ENCODE data around the gene SNRPA. TPM values are rescaled to one million over a fixed set of nuclear protein-coding genes. Genes with fewer than 3 reads are reported as not detected.
"Not testable (repeated sequence)": the region's sequence is repeated elsewhere in the genome, so short reads cannot be mapped to it uniquely, and the experiment has no call there.

The SNRPA gene
- total RNA-seq, 4 donors from 2014 or later: 52.8 to 92.7 (median 70.9) TPM

- TF ChIP-seq, protein P1, sequence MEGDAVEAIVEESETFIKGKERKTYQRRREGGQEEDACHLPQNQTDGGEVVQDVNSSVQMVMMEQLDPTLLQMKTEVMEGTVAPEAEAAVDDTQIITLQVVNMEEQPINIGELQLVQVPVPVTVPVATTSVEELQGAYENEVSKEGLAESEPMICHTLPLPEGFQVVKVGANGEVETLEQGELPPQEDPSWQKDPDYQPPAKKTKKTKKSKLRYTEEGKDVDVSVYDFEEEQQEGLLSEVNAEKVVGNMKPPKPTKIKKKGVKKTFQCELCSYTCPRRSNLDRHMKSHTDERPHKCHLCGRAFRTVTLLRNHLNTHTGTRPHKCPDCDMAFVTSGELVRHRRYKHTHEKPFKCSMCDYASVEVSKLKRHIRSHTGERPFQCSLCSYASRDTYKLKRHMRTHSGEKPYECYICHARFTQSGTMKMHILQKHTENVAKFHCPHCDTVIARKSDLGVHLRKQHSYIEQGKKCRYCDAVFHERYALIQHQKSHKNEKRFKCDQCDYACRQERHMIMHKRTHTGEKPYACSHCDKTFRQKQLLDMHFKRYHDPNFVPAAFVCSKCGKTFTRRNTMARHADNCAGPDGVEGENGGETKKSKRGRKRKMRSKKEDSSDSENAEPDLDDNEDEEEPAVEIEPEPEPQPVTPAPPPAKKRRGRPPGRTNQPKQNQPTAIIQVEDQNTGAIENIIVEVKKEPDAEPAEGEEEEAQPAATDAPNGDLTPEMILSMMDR (IDR thresholded peaks at IDR 0.05): no peak
- no peak for TF ChIP-seq POLR2A (IDR thresholded peaks at IDR 0.05)
- no peak for TF ChIP-seq EP300 (IDR thresholded peaks at IDR 0.05)
- no peaks in the 10 kb centered on the region for H3K27me3 ChIP-seq
- H3K9me3 ChIP-seq: no peaks in the 10 kb centered on the region
- H3K4me3 ChIP-seq: peak overlapping the region in 2 of 4 donors; percentile 75 to 81
- H3K4me1 ChIP-seq: peaks cover 0 to 64% (median 40%) of the 10 kb centered on the region in 4 donors
- peak overlapping the region; percentile 92 to 99 (median 94) for H3K27ac ChIP-seq
- WGBS, 2 donors: 45 to 58% methylated on average over 9 of the region's 9 CpGs
- no peak for DNase-seq (ENCODE audit: low spot score in 2 of 2)
- H3K36me3 ChIP-seq: peaks cover 3 to 45% (median 13%) of the 10 kb centered on the region in 3 donors
These were observed 28.9 kb upstream of the SNRPA start for GRCh38 chr19:40721936-40722661.

- Histone ChIP-seq H3K27ac (peak overlapping the region in 2 of 4 donors; percentile 1 to 77), H3K27me3 (no peaks in the 10 kb centered on the region), H3K36me3 (peaks cover 3 to 62% (median 27%) of the 10 kb centered on the region in 3 donors), H3K9me3 (peaks cover 0 to 3% (median 0%) of the 10 kb centered on the region in 4 donors), H3K4me3 (no peak overlapping the region), H3K4me1 (peaks cover 0 to 64% (median 40%) of the 10 kb centered on the region in 4 donors)
- TF ChIP-seq EP300 (IDR thresholded peaks at IDR 0.05) (no peak), POLR2A (IDR thresholded peaks at IDR 0.05) (no peak)
- TF ChIP-seq, protein P1 (IDR thresholded peaks at IDR 0.05): no peak
- no peak for DNase-seq (ENCODE audit: low spot score in 2 of 2)
- WGBS, 2 donors: 84 to 93% methylated on average over 5 of the region's 5 CpGs
These were observed 27.2 kb upstream of the SNRPA start for GRCh38 chr19:40723661-40724254.

DNA sequence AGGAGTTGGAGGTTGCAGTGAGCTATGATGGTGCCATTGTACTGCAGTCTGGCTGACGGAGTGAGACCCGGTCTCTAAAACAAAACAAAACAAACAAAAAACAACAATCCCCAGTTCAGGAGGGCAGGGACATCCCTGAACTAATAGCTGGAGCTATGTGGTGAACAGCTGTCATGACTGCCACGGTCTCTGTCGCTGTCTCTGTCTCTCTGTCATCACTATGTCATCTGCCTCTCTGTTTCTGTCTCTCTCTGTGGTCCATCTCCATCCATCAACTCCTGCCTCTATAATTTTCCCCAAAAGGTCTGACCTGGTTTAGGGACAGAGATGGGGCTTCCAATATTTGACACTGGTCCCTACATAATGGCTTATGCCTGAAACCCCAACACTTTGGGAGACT, 26.7 kb upstream of the SNRPA start:
- TF ChIP-seq, protein P1 (IDR thresholded peaks at IDR 0.05): no peak
- TF ChIP-seq POLR2A (IDR thresholded peaks at IDR 0.05): no peak
- no peak for TF ChIP-seq EP300 (IDR thresholded peaks at IDR 0.05)
- H3K36me3 ChIP-seq: peaks cover 3 to 67% (median 32%) of the 10 kb centered on the region in 3 donors
- WGBS, 2 donors: 80 to 91% methylated on average over 4 of the region's 4 CpGs
- DNase-seq (ENCODE audit: low spot score in 2 of 2): no peak
- peaks cover 0 to 3% (median 0%) of the 10 kb centered on the region in 4 donors for H3K9me3 ChIP-seq
- H3K27ac ChIP-seq: peak overlapping the region in 2 of 4 donors; percentile 52 to 77
- peaks cover 0 to 64% (median 40%) of the 10 kb centered on the region in 4 donors for H3K4me1 ChIP-seq
- H3K4me3 ChIP-seq: no peak overlapping the region
- no peaks in the 10 kb centered on the region for H3K27me3 ChIP-seq

- H3K36me3 ChIP-seq: peaks cover 3 to 73% (median 37%) of the 10 kb centered on the region in 3 donors
- no peak for DNase-seq (ENCODE audit: low spot score in 2 of 2)
- no peak overlapping the region for H3K4me3 ChIP-seq
- no peaks in the 10 kb centered on the region for H3K27me3 ChIP-seq
- TF ChIP-seq EP300 (IDR thresholded peaks at IDR 0.05) (no peak), POLR2A (IDR thresholded peaks at IDR 0.05) (no peak)
- TF ChIP-seq, protein P1 (IDR thresholded peaks at IDR 0.05): no peak
- peaks cover 0 to 59% (median 39%) of the 10 kb centered on the region in 4 donors for H3K4me1 ChIP-seq
- WGBS, 2 donors: 74 to 84% methylated on average over 3 of the region's 3 CpGs
- peaks cover 0 to 3% (median 0%) of the 10 kb centered on the region in 4 donors for H3K9me3 ChIP-seq
- peak overlapping the region in 3 of 4 donors; percentile 3 to 77 (median 52) for H3K27ac ChIP-seq
These were observed 26.1 kb upstream of the SNRPA start for GRCh38 chr19:40724855-40725254.

DNA sequence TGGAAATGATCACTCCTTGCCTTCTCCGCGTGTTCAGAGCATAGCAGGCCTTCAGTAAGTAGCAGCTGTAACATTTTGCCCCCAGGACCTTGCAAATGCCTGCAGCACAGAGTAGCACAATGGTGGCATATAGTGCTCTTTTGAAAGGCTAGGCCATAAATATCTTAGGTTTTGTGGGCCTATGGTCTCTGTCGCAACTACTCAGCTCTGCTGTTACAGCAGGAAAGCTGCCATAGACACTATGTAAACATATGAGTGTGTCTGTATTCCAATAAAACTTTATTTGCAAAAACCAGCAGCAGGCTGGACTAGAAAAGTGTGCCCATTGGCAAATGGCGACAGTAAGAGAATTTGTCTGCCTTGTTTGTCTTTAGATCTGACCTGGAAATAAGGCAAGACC, 24.7 kb upstream of the SNRPA start:
- TF ChIP-seq, protein P1 (IDR thresholded peaks at IDR 0.05): no peak
- TF ChIP-seq POLR2A (IDR thresholded peaks at IDR 0.05) (no peak), EP300 (IDR thresholded peaks at IDR 0.05) (no peak)
- no peak for DNase-seq (ENCODE audit: low spot score in 2 of 2)
- 69 to 75% methylated on average over 4 of the region's 4 CpGs for WGBS, 2 donors
- Histone ChIP-seq H3K27me3 (no peaks in the 10 kb centered on the region), H3K9me3 (peaks cover 0 to 3% (median 0%) of the 10 kb centered on the region in 4 donors), H3K27ac (peak overlapping the region in 2 of 4 donors; percentile 52 to 77), H3K36me3 (peaks cover 6 to 87% (median 50%) of the 10 kb centered on the region in 3 donors), H3K4me1 (peaks cover 0 to 47% (median 33%) of the 10 kb centered on the region in 4 donors), H3K4me3 (no peak overlapping the region)

DNA sequence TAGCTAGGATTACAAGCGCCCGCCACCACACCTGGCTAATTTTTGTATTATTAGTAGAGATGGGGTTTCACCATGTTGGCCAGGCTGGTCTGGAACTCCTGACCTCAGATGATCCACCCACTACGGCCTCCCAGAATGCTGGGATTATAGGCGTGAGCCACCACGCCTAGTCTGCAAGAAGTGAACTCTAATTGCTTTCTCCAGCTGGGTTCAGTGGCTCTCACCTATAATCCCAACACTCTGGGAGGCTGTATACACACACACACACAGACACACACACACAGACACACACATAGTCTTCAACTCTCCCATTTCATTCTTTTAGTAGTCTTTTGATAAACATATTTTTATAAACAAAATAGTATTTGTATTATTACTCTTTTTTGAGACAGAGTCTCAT, 20.9 kb upstream of the SNRPA start:
- Histone ChIP-seq H3K36me3 (peaks cover 4 to 100% (median 64%) of the 10 kb centered on the region in 3 donors), H3K4me1 (peaks cover 0 to 14% (median 6%) of the 10 kb centered on the region in 4 donors)
- H3K27ac ChIP-seq; DNase-seq (ENCODE audit: low spot score in 2 of 2); H3K27me3 ChIP-seq; H3K9me3 ChIP-seq; H3K4me3 ChIP-seq: not testable (repeated sequence)
- WGBS, 2 donors: 90 to 92% methylated on average over 5 of the region's 5 CpGs

GRCh38 chr19:40732304-40732703, 18.7 kb upstream of the SNRPA start:
- not testable (repeated sequence) for DNase-seq (ENCODE audit: low spot score in 2 of 2); H3K27ac ChIP-seq; H3K27me3 ChIP-seq; H3K9me3 ChIP-seq; H3K4me3 ChIP-seq; H3K4me1 ChIP-seq
- H3K36me3 ChIP-seq: peaks cover 7 to 100% (median 61%) of the 10 kb centered on the region in 3 donors
- 92 to 93% methylated on average over 16 of the region's 16 CpGs for WGBS, 2 donors
